CD4-positive, alpha-beta T cell treated with Interleukin-15 for 4 hours (primary cell): ENCODE results near the gene PPFIBP1.

Source experiments
- DNase-seq: peaks from one replicate; pipeline ENCODE4 v3.0.0-alpha.2; 2020; ENCODE audit warnings: low spot score

PPFIBP1 gene

DNA sequence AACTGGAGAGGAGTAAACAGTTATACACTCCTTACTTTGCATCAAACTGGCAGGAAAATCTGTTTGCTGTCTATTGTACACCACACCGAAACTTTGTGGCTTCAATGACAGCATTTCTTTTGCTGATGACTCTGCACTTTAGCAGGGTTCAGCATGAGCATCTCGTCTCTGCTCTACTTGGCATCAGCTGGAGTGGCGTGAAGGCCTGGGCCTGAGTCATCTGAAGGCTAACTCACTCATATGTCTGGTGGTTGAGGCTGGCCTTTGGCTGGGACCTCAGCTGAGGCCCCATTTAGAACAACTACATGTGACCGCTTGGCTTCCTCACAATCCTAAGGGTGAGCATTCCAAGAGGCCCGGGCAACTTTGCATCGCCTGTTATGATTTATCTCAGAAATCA lies 143.5 kb downstream of the PPFIBP1 start:
- DNase-seq, result no peak

- no peak for DNase-seq
These were observed 148.0 kb downstream of the PPFIBP1 start for GRCh38 chr12:27672051-27672450.

GRCh38 chr12:27672643-27673042 lies 148.6 kb downstream of the PPFIBP1 start:
- no peak for DNase-seq

DNA sequence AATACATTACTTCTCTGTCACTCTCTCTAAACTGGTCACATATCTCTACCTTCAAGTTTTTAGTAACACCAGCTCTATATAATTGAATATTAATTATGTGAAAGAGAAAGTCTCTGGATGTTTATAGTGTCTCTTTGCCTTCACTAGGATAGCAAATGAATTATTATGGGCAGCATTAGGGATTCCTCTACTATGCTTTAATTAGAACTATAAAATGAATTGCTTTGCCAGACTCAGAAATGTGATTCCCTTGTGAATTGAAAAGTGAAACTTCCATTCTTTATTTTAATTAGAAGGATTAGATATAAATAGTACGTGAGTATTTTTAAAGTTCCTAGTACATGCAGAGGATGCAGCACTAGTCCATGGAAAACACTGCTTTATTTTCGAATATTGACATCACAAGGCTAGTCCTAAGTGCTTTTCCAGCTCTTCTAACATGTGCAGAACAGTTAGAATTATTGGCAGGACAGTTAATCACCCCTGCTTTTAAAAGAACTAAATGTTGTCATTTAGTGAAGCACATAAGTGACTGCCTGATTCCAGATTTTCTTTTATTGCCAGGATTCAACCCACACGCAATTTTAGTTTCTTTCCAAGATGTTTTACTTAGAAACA lies 149.2 kb downstream of the PPFIBP1 start:
- DNase-seq, result no peak

DNA sequence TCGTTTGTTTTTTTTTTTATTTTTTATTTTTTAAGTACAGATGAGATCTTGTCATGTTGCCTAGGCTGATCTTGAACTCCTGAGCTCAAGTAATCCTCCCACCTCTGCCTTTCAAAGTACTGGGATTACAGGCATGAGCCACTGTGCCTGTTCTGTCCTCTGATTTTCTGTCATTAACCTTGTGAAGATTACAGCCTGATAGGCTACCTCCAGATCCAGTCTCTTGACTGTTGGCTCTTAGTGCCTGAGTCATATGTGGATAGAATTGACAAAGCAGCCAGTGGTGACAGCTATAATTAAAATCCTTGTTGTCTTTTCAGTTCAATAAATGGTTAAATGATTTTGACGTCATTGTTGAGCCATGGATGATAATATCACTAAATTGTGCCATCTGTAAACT lies 151.0 kb downstream of the PPFIBP1 start:
- DNase-seq, result no peak

GRCh38 chr12:27680619-27681018 lies 156.6 kb downstream of the PPFIBP1 start:
- DNase-seq, result no peak

DNA sequence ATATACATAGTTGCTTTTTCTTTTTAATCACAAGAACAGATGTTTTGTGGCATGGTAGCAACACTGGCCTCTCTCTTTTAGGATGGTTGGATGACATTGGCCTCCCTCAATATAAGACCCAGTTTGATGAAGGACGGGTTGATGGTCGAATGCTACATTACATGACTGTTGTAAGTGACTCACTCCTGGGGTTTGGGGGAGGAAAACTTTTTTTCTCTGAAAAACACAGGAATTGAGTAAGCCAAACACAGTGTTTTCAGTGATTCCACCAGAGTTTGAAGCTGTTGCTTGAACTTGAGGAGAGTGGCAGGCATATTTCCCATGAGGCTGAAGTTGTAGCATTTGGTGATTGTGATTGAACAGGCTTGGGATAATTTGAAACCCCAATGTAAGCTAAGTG lies 158.5 kb downstream of the PPFIBP1 start:
- no peak for DNase-seq

GRCh38 chr12:27685274-27685673 lies 161.3 kb downstream of the PPFIBP1 start:
- no peak for DNase-seq

DNA sequence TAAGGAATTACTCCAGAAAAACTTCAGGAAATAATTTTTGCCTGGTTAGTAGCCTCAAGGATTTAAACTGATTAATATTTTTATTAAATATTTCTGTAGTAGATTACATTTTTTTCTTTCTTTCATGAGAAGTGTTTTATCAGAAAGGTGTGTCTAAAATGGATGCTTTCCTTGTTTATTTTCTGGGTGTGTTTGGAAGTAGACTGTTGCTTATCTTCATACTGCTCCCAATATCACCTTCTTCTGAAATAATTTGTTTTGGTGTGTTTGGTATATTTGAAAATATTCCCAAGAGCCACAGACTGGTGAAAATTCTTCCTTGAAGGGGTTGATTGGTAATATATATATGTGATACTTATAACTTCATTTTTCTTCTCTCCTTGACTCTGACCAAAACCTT lies 162.1 kb downstream of the PPFIBP1 start:
- DNase-seq, result no peak

DNA sequence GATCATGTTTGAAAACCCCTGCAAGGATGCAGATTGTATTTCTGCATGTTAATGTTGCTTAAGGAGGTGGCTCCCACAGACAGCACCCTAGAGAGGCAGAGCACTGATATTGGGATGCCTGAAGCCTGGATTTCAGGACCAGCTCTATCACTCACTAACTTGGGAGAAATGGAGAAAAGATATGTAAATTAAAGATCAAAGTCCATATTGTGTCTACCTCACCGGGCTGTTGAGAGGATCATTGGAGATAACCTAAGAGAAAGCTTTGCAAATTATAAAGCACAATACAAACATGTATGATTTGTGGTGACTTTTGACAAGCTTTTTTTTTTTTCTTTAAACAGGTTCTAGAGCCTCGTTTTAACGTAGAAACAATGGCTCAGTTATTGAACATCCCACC lies 164.7 kb downstream of the PPFIBP1 start:
- DNase-seq, result no peak

DNA sequence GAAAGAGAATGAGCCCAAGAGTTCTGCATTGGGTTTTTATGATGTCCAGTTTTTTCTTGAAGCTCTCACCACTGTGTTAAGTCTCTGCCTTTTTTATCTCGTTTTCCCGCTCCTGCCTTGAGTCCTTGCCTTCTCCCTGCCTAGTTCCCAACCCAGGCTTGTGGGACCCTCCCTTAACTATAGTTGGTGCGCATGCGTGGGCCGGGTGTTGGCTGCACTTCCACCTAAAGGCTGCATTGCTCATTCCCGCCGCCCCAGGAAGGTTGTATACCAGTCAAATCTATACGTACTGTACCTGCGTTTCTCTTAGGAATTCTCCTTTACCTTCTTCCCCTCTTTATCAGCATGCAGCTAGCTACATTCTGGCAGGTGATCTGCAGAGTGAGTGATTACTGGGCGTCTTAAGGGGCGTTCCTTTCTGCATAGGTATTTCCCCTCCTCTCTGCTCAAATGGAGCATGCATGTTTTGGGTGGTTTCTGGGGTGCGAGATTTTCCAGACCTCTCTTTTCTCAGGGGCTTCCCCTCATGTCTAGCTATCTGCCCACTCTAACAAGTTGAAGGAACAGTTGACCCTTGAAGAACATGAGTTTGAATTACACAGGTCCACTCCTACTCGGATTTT lies 165.7 kb downstream of the PPFIBP1 start:
- DNase-seq, result no peak

DNA sequence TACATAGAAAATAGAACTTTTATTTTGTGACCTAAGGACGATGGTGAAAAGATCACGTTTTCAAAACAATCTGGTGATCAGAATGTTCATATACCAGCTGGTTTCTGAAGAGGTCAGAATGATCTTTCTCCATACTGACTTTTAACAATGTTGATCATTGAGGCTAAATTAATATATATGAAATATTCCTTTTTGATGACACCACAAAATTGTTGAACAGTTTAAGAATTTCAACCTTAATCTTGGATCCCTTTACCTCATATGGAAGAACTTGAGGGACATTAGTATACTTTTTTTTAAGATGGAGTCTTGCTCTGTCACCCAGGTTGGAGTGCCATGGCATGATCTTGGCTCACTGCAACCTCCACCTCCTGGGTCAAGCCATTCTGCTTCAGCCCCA lies 169.4 kb downstream of the PPFIBP1 start:
- DNase-seq, result no peak

DNA sequence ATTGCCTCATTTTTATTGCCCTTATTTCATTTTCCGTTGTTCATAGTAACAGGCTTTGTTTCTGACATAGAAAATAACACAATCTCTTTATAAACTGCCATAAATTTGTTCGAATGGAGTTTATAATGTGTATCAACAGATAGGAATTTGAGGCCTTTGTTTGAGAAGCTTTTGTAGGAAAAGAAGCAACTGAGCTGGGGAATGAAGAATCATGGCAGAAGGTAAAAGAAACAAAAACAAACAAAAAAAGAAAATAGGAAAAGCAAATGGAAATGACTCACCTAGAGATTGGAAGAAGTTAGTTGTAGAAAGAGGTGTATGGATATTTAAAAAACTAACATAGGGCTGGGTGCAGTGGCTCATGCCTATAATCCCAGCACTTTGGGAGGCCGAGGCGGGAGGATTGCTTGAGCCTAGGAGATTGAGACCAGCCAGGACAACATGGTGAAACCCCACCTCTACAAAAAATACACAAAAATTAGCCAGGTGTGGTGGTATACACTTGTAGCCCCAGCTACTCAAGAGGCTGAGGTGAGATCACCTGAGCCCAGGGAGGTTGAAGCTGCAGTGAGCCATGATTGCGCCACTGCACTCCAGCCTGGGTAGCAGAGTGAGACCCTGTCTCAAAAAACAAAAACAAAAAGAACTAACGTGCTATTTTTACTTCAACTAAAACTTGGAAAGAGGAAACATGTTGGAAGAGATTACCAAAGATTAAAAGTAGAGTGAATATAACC lies 171.7 kb downstream of the PPFIBP1 start:
- DNase-seq, result no peak

DNA sequence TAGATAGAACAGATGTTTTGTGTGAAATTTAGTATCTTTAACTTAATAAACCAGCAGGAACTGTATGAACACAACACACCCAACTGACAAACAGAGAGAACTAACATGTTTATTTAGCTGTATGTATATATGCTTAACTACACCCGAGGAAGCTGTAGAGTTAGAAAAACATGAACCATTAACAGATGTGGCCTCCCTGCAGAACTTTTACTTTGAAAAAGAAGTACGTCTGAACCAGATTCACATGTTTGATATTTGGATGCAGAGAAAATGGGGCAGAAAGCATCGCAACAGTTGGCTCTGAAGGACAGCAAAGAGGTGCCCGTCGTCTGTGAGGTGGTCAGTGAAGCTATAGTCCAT lies 172.3 kb downstream of the PPFIBP1 start, which contains the start of gene REP15:
Gene REP15 (plus strand): TSS at position 155 of the 360 bp plus-strand sequence. CDS start 116 bp downstream, at position 271.
- no peak for DNase-seq

DNA sequence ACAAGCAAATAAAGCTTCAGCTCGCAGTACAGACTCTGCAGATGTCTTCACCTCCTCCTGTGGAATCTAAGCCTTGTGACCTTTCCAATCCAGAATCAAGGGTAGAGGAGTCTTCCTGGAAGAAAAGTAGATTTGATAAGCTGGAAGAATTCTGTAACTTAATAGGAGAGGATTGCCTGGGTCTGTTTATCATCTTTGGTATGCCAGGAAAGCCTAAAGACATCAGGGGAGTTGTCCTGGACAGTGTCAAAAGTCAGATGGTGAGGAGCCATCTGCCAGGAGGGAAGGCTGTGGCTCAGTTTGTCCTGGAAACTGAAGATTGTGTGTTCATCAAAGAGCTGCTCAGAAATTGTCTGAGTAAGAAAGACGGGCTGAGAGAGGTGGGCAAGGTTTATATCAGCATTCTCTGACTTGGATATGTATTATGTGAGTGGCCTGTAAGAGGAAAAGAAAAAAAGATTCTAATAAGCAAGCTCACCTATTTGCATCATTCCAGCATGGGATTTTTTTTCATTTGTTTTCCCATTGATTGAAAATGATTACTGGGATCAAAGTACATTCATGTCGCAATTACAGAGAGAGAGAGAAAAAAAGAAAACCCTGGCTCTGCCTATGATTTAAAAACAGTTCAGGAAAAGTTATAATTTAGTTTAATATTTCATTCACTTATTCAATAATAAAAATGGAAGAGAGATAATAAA lies 173.0 kb downstream of the PPFIBP1 start:
- DNase-seq, result no peak

DNA sequence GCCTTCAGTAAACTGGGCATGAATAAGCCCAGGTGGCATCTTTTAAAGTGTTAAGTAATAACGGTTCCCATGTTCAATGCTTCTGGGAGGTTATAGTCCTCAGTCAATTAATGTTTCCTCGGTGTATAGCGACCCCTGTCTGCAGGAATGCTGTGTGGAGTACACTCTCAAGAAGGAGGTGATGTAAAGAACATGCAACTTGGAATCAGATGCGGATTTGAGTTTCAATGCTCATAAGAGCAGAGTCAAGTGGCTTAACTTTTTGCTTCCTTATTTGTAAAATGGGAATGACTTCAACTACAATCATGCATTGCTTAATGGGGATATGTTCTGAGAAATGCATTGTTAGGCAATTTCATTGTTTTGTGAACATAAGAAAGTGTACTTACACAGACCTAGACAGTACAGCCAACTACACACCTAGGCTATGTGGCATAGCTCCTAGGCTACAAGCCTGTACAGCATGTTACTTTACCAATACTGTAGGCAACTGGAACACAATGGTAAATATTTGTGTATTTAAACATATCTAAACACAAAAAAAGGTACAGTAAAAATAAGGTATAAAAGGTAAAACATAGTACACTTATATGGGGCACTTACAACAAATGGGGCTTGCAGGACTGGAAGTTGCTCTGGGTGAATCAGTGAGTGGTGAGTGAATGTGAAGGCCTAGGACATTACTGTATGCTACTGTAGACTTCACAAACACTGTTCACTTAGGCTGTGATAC lies 179.9 kb downstream of the PPFIBP1 start:
- peak; percentile 72 for DNase-seq

DNA sequence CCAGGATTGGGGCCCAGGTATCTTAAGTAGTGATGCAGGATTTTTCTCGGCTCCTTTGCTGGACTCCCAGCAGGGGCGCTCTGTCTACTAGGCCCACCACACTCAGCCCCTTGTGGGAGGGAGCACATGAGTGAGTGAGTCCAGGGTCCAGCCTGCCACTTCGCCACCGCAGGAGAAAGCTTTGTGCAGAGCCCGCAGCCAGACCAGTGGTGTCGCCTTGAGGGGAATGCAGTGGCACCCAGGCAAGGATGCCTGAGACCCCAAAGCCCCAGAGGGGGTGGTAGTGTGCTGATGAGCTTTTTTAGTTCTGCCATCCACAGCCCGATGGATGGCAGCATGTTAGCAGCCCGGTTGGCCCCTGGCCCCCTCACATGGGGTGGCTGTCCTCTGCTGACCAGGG lies 181.3 kb downstream of the PPFIBP1 start:
- no peak for DNase-seq

DNA sequence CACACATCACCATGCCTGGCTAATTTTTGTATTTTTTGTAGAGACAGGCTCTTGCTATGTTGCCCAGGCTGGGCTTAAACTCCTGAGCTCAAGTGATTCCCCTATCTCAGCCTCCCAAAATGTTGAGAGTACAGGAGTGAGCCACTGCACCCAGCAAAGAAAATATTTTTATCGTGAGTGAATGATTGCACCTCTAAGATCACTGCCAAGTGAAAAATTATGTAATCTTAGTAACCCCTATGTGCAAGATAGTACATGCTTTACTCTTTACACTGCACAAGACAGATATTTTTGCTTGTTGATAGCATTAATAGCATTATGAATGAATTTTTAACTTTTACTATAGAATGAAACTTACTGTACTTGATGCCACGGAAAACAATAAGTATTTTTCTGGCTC lies 183.2 kb downstream of the PPFIBP1 start:
- DNase-seq, result no peak

GRCh38 chr12:27709212-27709931 lies 185.4 kb downstream of the PPFIBP1 start:
- DNase-seq, result no peak

- DNase-seq, result peak; percentile 28
These were observed 186.1 kb downstream of the PPFIBP1 start for GRCh38 chr12:27709932-27710591.
